GM12865 (cell line): ENCODE results near the gene STK39.

Source experiments
- DNase-seq: peaks from one replicate; pipeline ENCODE4 v3.0.0; 2010; ENCODE audit warnings: low read depth
- H3K4me3 ChIP-seq: 2 replicates; pipeline ENCODE4 v1.5.1; 2011; ENCODE audit warnings: mild to moderate bottlenecking, low read depth, low read length, control low read depth
- TF ChIP-seq, protein P1 (sequence below): IDR thresholded peaks from 2 replicates; pipeline ENCODE4 v1.5.1; 2011; ENCODE audit warnings: low read length, control low read depth, low read depth, inconsistent platforms; ENCODE audit not compliant: insufficient read depth; ENCODE audit errors: missing control alignments

Gene STK39

GRCh38 chr2:168037778-168038177, 209.6 kb downstream of the STK39 start:
- H3K4me3 ChIP-seq = no peak overlapping the region
- DNase-seq = no peak
- TF ChIP-seq, protein P1, sequence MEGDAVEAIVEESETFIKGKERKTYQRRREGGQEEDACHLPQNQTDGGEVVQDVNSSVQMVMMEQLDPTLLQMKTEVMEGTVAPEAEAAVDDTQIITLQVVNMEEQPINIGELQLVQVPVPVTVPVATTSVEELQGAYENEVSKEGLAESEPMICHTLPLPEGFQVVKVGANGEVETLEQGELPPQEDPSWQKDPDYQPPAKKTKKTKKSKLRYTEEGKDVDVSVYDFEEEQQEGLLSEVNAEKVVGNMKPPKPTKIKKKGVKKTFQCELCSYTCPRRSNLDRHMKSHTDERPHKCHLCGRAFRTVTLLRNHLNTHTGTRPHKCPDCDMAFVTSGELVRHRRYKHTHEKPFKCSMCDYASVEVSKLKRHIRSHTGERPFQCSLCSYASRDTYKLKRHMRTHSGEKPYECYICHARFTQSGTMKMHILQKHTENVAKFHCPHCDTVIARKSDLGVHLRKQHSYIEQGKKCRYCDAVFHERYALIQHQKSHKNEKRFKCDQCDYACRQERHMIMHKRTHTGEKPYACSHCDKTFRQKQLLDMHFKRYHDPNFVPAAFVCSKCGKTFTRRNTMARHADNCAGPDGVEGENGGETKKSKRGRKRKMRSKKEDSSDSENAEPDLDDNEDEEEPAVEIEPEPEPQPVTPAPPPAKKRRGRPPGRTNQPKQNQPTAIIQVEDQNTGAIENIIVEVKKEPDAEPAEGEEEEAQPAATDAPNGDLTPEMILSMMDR = no peak

GRCh38 chr2:168035458-168035857, 211.9 kb downstream of the STK39 start:
- peak; percentile 42 for DNase-seq
- H3K4me3 ChIP-seq = 0 out of 2 replicates have a peak overlapping the region, but pooled peaks have one; percentile 4
- TF ChIP-seq, protein P1 = no peak

DNA sequence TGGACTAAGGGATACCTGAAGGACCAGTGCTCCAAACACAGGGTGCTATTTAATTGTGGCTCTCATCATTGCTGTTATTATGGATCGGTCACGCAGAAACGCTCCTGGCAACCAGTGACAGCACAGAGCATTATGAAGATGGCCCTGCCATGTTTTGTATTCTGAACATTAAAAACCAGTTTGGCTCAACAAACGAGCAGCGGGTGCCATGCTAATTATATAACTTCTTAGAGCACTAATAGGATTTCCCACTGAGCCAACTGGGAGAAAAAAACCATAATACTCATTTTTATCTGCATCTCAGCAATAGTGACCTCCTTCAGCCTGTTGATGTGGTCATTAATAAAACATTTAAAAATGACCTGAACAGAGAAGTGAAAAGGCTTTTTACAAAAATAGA, 212.8 kb downstream of the STK39 start:
- no peak for DNase-seq
- no peak overlapping the region for H3K4me3 ChIP-seq
- TF ChIP-seq, protein P1 = no peak

- no peak for DNase-seq
- TF ChIP-seq, protein P1 = no peak
Observed at GRCh38 chr2:168033966-168034365, 213.4 kb downstream of the STK39 start.

DNA sequence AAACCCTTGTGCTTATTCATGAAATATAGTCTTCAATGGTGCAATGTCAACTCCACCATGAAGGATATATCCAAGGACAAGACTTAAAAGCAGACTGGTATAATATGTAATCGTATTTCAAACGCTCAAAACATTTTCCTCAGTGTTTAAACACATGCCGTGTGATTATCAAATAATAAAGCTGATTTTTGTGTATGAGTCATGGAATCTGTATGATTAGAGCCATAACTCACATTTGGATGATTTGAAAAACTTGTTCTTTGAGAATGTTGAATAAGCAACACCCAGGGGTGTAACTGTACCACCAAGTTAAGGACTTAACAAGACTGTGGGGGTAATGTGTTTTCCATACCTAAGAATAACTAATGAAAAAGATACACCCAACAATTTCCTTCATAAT, 215.3 kb downstream of the STK39 start:
- DNase-seq = no peak
- TF ChIP-seq, protein P1 = no peak
- H3K4me3 ChIP-seq = no peak overlapping the region

More at GRCh38 chr2:168033966-168034365, 213.4 kb downstream of the STK39 start:
- H3K4me3 ChIP-seq = no peak overlapping the region

- TF ChIP-seq, protein P1 = no peak
- DNase-seq = peak; percentile 68
Observed at GRCh38 chr2:168030862-168031624, 216.4 kb downstream of the STK39 start.

DNA sequence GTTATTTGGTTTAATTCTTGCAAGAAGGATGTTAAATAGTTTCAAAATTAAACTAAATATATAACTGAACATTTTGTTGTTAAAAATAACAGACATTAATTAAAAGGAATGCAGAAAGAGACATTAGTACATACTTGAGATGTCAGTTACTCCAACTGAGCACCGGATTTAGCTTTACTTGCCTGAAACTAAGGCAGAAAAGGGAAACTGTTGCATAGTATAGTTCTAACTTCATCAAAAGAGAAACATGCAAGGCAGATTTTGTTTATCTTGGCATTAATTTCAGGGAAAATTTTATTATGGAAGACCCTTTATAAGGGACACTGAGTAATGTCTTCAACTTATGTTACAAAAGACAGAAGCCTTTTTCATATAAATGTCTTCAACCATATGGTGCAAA, 218.3 kb downstream of the STK39 start:
- TF ChIP-seq, protein P1 = no peak
- no peak overlapping the region for H3K4me3 ChIP-seq
- DNase-seq = no peak

More at GRCh38 chr2:168030862-168031624, 216.4 kb downstream of the STK39 start:
- no peak overlapping the region for H3K4me3 ChIP-seq
